Fibroblast of lung (primary cell): ENCODE data around the gene CENPF. TPM values are rescaled to one million over a fixed set of nuclear protein-coding genes. Genes with fewer than 3 reads are reported as not detected.

Source experiments
- DNase-seq, 2 donors: peaks; one replicate each; pipeline versions ENCODE4 v3.0.0 to v3.0.0-alpha.2; 2010; ENCODE audit warnings: low read depth in 2 of 2
- H2AFZ ChIP-seq: 2 replicates; pipeline ENCODE4 v1.5.1; 2012; ENCODE audit warnings: low read length, control low read depth, inconsistent platforms
- H3K27ac ChIP-seq: 2 replicates; pipeline ENCODE4 v1.5.1; 2011; ENCODE audit warnings: low read length, control low read depth; ENCODE audit not compliant: insufficient read depth
- H3K27me3 ChIP-seq: 2 replicates; pipeline ENCODE4 v1.5.1; 2011; ENCODE audit warnings: mild to moderate bottlenecking, low read length; ENCODE audit not compliant: control insufficient read depth, insufficient read depth
- H3K36me3 ChIP-seq: 2 replicates; pipeline ENCODE4 v1.5.1; 2011; ENCODE audit warnings: low read length; ENCODE audit not compliant: control insufficient read depth, insufficient read depth
- H3K4me1 ChIP-seq: 2 replicates; pipeline ENCODE4 v1.5.1; 2011; ENCODE audit warnings: low read length; ENCODE audit not compliant: control insufficient read depth, insufficient read depth; ENCODE audit errors: extremely low read depth
- H3K4me2 ChIP-seq: 2 replicates; pipeline ENCODE4 v1.5.1; 2011; ENCODE audit warnings: low read length, control low read depth; ENCODE audit not compliant: insufficient read depth; ENCODE audit errors: extremely low read depth
- H3K4me3 ChIP-seq, 4 experiments: fragments of 200-600 bp in 1 of 4; sonication (generic) in 1 of 4; replicated peaks in 1 of 4; 2 replicates each; pipeline ENCODE4 v1.5.1; 2011 to 2016; ENCODE audit warnings: low read length in 4 of 4, low read depth in 3 of 4, mild to moderate bottlenecking in 3 of 4, control low read depth in 2 of 4, inconsistent platforms in 1 of 4, mixed read lengths in 1 of 4; ENCODE audit not compliant: insufficient read depth in 1 of 4; ENCODE audit errors: control extremely low read depth in 1 of 4
- H3K79me2 ChIP-seq: 2 replicates; pipeline ENCODE4 v1.5.1; 2012; ENCODE audit warnings: mild to moderate bottlenecking, low read length, inconsistent platforms; ENCODE audit not compliant: control insufficient read depth, insufficient read depth
- H3K9ac ChIP-seq: 2 replicates; pipeline ENCODE4 v1.5.1; 2011; ENCODE audit warnings: mild to moderate bottlenecking, low read length, control low read depth; ENCODE audit not compliant: insufficient read depth
- H3K9me3 ChIP-seq: 2 replicates; pipeline ENCODE4 v1.5.1; 2012; ENCODE audit warnings: low read depth, low read length; ENCODE audit not compliant: control insufficient read depth, insufficient read depth
- H4K20me1 ChIP-seq: 2 replicates; pipeline ENCODE4 v1.5.1; 2011; ENCODE audit warnings: low read length; ENCODE audit not compliant: control insufficient read depth, insufficient read depth; ENCODE audit errors: extremely low read depth
- EZH2 ChIP-seq: IDR thresholded peaks from 2 replicates; pipeline ENCODE4 v1.5.1; 2012; ENCODE audit warnings: low read length, control low read depth, mild to moderate bottlenecking; ENCODE audit errors: missing control alignments
- polyA plus RNA-seq, 2 donors: library from polyadenylated mRNA; depleted of rRNA in 1 of 2; stranded (reverse) in 1 of 2; unstranded in 1 of 2; fragments of >200 nt; gene quantifications; 2 replicates each; pipeline ENCODE4 v1.2.1, GENCODE V29; 2011 to 2012; ENCODE audit warnings: missing spikeins in 1 of 2
- total RNA-seq: library from RNA; depleted of rRNA; stranded (reverse); fragments of >200 nt; gene quantifications from 2 replicates; pipeline ENCODE4 v1.2.1, GENCODE V29; 2014
- TF ChIP-seq, protein P1 (sequence below), 2 donors: IDR thresholded peaks in 1 of 2; conservative IDR thresholded peaks in 1 of 2; 1 replicate in 1 of 2; 2 replicates in 1 of 2; pipeline ENCODE4 v1.5.1; 2011 to 2012; ENCODE audit warnings: low read length in 2 of 2, control low read depth in 1 of 2, inconsistent platforms in 1 of 2, low read depth in 1 of 2, mild to moderate bottlenecking in 1 of 2

CENPF gene
- total and polyA plus RNA-seq, 2 donors (not counting 1 experiment from before 2014, with no cell fraction given): 12.0 to 13.2 TPM

DNA sequence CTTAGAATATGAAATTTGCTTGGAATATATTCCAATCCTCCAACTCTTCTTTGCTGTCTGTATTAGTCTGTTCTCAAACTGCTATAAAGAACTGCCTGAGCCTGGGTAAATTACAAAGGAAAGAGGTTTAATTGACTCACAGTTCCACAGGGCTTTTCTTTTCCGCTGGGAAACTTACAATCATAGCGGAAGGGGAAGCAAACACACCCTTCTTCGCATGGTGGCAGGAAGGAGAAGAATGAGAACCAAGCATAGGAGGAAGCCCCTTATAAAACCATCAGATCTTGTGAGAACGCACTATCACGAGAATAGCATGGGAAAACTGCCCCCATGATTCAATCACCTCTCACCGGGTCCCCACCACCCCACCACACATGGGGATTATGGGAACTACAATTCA lies 14.8 kb downstream of the CENPF start:
- Histone ChIP-seq H3K79me2 (peaks cover 16% of the 10 kb centered on the region), H3K9ac (no peak overlapping the region), H2AFZ (no peak overlapping the region), H3K9me3 (no peaks in the 10 kb centered on the region), H3K4me3 (no peak overlapping the region), H4K20me1 (no peaks in the 10 kb centered on the region), H3K4me2 (no peak overlapping the region), H3K36me3 (peaks cover 5% of the 10 kb centered on the region), H3K4me1 (peaks cover 9% of the 10 kb centered on the region), H3K27ac (no peak overlapping the region), H3K27me3 (no peaks in the 10 kb centered on the region)
- TF ChIP-seq, protein P1, sequence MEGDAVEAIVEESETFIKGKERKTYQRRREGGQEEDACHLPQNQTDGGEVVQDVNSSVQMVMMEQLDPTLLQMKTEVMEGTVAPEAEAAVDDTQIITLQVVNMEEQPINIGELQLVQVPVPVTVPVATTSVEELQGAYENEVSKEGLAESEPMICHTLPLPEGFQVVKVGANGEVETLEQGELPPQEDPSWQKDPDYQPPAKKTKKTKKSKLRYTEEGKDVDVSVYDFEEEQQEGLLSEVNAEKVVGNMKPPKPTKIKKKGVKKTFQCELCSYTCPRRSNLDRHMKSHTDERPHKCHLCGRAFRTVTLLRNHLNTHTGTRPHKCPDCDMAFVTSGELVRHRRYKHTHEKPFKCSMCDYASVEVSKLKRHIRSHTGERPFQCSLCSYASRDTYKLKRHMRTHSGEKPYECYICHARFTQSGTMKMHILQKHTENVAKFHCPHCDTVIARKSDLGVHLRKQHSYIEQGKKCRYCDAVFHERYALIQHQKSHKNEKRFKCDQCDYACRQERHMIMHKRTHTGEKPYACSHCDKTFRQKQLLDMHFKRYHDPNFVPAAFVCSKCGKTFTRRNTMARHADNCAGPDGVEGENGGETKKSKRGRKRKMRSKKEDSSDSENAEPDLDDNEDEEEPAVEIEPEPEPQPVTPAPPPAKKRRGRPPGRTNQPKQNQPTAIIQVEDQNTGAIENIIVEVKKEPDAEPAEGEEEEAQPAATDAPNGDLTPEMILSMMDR (conservative IDR thresholded peaks at IDR 0.05 in 1 of 2, IDR thresholded peaks at IDR 0.05 in 1 of 2; ENCODE audit: low read depth in 1 of 2, low read length in 2 of 2): no peak
- no peak for TF ChIP-seq EZH2
- no peak for DNase-seq

DNA sequence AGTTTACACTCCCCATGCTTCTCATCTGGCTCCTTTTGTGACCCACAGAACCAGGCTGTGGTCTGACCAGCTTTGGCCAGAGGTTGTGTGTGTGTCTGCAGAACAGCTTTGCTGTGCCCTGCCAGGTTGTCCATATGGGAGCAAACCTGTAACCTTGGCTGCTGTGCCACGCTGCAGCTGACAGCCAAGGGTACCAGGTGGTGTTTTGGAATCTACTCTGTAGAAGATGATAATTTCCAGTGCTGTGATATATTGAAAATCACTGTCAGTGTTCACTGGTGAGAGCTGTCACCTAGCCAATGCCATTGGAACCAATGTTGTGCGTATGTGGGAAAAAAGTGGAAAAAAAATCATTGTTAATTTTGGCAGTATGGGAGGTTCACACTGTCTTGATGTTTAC lies 18.2 kb downstream of the CENPF start:
- no peaks in the 10 kb centered on the region for H4K20me1 ChIP-seq
- no peak overlapping the region for H3K4me3 ChIP-seq
- no peak for DNase-seq
- peaks cover under 1% of the 10 kb centered on the region for H3K4me1 ChIP-seq
- peaks cover 1% of the 10 kb centered on the region for H3K79me2 ChIP-seq
- H3K27me3 ChIP-seq: no peaks in the 10 kb centered on the region
- no peaks in the 10 kb centered on the region for H3K9me3 ChIP-seq
- no peak overlapping the region for H2AFZ ChIP-seq
- no peak for TF ChIP-seq EZH2
- TF ChIP-seq, protein P1 (conservative IDR thresholded peaks at IDR 0.05 in 1 of 2, IDR thresholded peaks at IDR 0.05 in 1 of 2; ENCODE audit: low read depth in 1 of 2, low read length in 2 of 2): no peak
- no peak overlapping the region for H3K4me2 ChIP-seq
- H3K9ac ChIP-seq: no peak overlapping the region
- peaks cover 5% of the 10 kb centered on the region for H3K36me3 ChIP-seq
- H3K27ac ChIP-seq: no peak overlapping the region

DNA sequence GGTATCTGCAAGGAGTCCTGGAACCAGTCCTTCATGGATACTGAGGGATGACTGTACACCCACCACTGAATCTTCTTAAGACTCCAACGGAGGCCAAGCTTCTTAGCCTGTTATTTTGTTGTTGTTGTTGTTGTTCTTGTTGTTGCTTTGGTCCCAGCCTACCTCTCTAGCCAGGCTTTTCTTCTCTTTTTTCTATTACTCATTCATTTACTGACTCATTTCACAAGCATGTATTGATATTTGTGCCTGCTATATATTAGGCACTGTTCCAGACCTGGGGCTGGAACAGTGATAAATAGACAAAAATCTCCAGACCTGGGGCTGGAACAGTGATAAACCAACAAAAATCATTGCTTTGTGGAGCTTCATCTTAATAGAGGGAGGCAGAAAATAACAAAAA lies 20.4 kb downstream of the CENPF start:
- Histone ChIP-seq H3K4me3 (no peak overlapping the region), H3K36me3 (peaks cover 5% of the 10 kb centered on the region), H4K20me1 (no peaks in the 10 kb centered on the region), H3K4me1 (no peaks in the 10 kb centered on the region), H3K27me3 (no peaks in the 10 kb centered on the region), H3K4me2 (no peak overlapping the region), H3K9ac (no peak overlapping the region), H3K79me2 (no peaks in the 10 kb centered on the region), H2AFZ (no peak overlapping the region), H3K9me3 (no peaks in the 10 kb centered on the region), H3K27ac (no peak overlapping the region)
- TF ChIP-seq, protein P1 (conservative IDR thresholded peaks at IDR 0.05 in 1 of 2, IDR thresholded peaks at IDR 0.05 in 1 of 2; ENCODE audit: low read depth in 1 of 2, low read length in 2 of 2): no peak
- no peak for TF ChIP-seq EZH2
- DNase-seq: no peak
